SK-N-MC (cell line): ENCODE results near the gene OR10K2.
"Not testable (repeated sequence)": the region's sequence is repeated elsewhere in the genome, so short reads cannot be mapped to it uniquely, and the experiment has no call there.

Source experiments
- DNase-seq: peaks from one replicate; pipeline ENCODE4 v3.0.0-alpha.2; 2011; ENCODE audit warnings: low read depth, low spot score
- H3K27ac ChIP-seq: fragments of 200-600 bp; sonication (generic); 2 replicates; pipeline ENCODE4 v1.5.1; 2016; ENCODE audit warnings: mixed run types
- H3K36me3 ChIP-seq: fragments of 200-600 bp; sonication (generic); 2 replicates; pipeline ENCODE4 v1.6.1; 2017; ENCODE audit warnings: antibody characterized with exemption, low read length, mixed read lengths; ENCODE audit not compliant: insufficient read depth
- H3K4me3 ChIP-seq: fragments of 200-600 bp; sonication (generic); 2 replicates; pipeline ENCODE4 v1.5.1; 2016
- H3K9ac ChIP-seq: fragments of 200-600 bp; sonication (generic); 2 replicates; pipeline ENCODE4 v1.8.0; 2017; ENCODE audit warnings: mixed run types, mixed read lengths; ENCODE audit not compliant: insufficient read length
- H3K9me3 ChIP-seq: fragments of 200-600 bp; sonication (generic); 2 replicates; pipeline ENCODE4 v1.6.1; 2017; ENCODE audit warnings: low read depth, mild to moderate bottlenecking, antibody characterized with exemption, low read length, moderate library complexity, mixed read lengths
- EZH2 ChIP-seq: fragments of 200-600 bp; sonication (generic); IDR thresholded peaks from one replicate; pipeline ENCODE4 v1.6.1; 2017; ENCODE audit warnings: antibody characterized with exemption
- FOXP2 ChIP-seq: optimal IDR thresholded peaks from 2 replicates; pipeline ENCODE3; 2011; ENCODE audit warnings: mild to moderate bottlenecking, moderate library complexity; ENCODE audit not compliant: insufficient read depth; ENCODE audit errors: extremely low read length, control extremely low read depth
- POLR2AphosphoS5 ChIP-seq: IDR thresholded peaks from 2 replicates; pipeline ENCODE4 v1.6.1; 2012; ENCODE audit warnings: mild to moderate bottlenecking, low read depth, low read length, borderline replicate concordance

Gene OR10K2, protein sequence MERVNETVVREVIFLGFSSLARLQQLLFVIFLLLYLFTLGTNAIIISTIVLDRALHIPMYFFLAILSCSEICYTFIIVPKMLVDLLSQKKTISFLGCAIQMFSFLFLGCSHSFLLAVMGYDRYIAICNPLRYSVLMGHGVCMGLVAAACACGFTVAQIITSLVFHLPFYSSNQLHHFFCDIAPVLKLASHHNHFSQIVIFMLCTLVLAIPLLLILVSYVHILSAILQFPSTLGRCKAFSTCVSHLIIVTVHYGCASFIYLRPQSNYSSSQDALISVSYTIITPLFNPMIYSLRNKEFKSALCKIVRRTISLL

DNA sequence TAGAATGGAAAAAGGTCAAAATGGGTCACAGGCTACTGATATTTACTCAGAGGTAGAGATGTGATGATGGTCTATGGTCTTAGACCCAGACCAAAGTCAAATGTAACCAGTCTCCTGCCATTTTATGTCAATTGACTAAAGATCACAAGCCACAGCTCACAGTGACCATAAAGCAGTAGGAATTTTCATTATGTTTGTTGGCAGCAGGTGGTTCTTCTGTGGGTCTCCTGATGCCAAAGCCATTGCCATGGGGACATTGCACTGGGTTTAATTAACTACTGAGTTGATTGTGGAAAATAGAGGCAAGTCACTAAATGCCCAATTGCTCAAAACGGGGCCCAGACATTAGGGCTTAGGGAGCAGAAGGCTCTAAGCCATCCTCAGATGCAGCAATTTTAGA is at the start of gene OR10K2:
OR10K2 (minus strand) TSS at position 101 of the 400 bp plus-strand sequence. CDS start 5,371 bp downstream, outside the sequence.
- Histone ChIP-seq H3K9me3 (no peaks in the 10 kb centered on the region), H3K4me3 (no peak within 1 kb of the TSS), H3K9ac (no peak within 1 kb of the TSS), H3K36me3 (no peaks in the 10 kb centered on the region), H3K27ac (no peak within 1 kb of the TSS)
- DNase-seq, result no peak
- TF ChIP-seq EZH2, result no peak
- no peak for TF ChIP-seq POLR2AphosphoS5
- no peak for TF ChIP-seq FOXP2

DNA sequence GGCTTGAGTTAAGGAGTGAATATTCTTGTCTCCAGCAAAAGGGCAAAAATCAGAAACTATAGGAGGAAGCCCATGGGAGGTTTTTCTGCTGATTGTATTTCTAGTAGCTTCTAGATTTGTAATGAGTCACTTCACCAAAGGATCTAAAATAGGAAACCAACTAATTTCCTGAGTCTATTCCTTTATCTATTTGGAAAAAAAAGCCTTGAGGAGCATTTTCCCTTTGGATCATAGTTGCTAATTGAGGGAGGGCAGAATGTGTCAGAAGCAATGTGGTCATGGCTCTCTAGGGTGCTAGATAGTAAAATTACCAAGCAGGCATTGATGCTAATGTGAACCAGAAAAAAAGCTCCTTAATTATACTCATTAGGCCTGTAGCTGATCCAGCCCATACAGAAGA is 45.9 kb upstream of the OR10K2 start, which contains the start of gene OR10R2:
OR10R2 (plus strand) TSS at position 301 of the 400 bp plus-strand sequence. CDS start 106 bp downstream, outside the sequence.
- H3K9ac ChIP-seq, result no peak within 1 kb of the TSS
- H3K9me3 ChIP-seq, result no peaks in the 10 kb centered on the region
- H3K36me3 ChIP-seq, result no peaks in the 10 kb centered on the region
- TF ChIP-seq FOXP2 (no peak), EZH2 (no peak), POLR2AphosphoS5 (no peak)
- H3K4me3 ChIP-seq, result no peak within 1 kb of the TSS
- H3K27ac ChIP-seq, result no peak within 1 kb of the TSS
- no peak for DNase-seq

DNA sequence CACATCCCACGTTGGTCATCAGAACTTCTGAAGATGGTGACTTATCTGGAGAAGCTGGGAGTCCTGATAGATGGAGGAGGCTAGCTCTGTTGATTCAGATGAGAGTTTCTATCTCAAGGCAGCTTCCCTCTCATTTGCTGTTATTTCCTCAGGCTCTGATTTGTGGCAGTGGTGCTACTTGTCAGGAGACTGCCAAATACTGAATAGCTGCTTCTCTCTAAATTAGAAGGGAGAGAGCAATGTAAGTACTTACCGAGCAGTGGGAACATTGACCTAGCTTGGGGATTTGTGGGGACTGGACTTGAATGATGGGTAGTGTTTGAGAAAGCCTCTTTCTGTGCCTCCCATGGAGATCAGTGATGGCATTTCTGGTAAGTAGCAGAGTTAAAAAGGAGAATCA is 35.5 kb upstream of the OR10K2 start, which contains the start of gene OR10K1:
OR10K1 (plus strand) TSS at position 301 of the 400 bp plus-strand sequence. CDS start 3,728 bp downstream, outside the sequence.
- TF ChIP-seq FOXP2, result no peak
- TF ChIP-seq EZH2, result no peak
- TF ChIP-seq POLR2AphosphoS5, result no peak
- Histone ChIP-seq H3K27ac (no peak within 1 kb of the TSS), H3K4me3 (no peak within 1 kb of the TSS), H3K9me3 (no peaks in the 10 kb centered on the region), H3K36me3 (no peaks in the 10 kb centered on the region), H3K9ac (no peak within 1 kb of the TSS)
- no peak for DNase-seq

DNA sequence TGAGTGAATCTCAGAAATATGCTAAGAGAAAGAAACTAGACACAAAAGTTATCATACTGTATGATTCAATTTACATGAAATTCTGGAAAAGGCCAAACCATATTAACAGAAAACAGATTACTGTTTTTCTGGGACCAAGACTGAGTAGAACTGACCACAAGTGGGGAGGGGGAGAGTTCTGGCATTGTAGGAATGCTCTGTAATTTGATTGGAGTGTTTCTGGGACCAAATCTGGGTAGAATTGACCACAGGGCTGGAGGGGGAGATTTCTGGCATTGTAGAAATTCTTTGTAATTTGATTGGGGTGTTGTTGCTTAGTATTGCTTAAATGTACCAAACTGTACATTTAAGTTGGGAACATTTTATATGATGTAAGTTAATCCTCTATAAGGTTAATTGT is 32.2 kb upstream of the OR10K2 start:
- Histone ChIP-seq H3K9ac (no peak overlapping the region), H3K36me3 (no peaks in the 10 kb centered on the region), H3K27ac (no peak overlapping the region), H3K9me3 (no peaks in the 10 kb centered on the region), H3K4me3 (no peak overlapping the region)
- DNase-seq, result no peak
- TF ChIP-seq POLR2AphosphoS5 (no peak), EZH2 (no peak), FOXP2 (no peak)

DNA sequence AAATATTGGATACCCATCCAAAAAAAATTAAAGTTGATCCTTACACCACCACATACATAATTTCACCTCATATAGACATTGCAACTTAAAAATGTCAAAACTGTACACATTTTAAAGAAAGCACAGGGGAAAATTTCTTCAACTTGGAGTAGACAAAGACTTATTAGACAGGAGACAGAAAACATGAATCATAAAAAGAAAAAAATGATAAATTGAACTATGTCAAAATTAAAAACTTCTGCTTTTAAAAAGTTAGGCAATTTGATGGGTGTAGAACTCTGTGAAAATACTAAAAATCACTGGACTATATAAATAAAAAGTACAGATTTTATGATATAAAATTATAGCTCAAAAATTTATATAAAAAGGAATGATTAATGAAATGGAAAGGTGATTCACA is 31.2 kb upstream of the OR10K2 start:
- DNase-seq, result no peak
- Histone ChIP-seq H3K27ac (no peak overlapping the region), H3K9ac (no peak overlapping the region), H3K36me3 (no peaks in the 10 kb centered on the region), H3K9me3 (no peaks in the 10 kb centered on the region), H3K4me3 (no peak overlapping the region)
- no peak for TF ChIP-seq EZH2
- no peak for TF ChIP-seq FOXP2
- no peak for TF ChIP-seq POLR2AphosphoS5

DNA sequence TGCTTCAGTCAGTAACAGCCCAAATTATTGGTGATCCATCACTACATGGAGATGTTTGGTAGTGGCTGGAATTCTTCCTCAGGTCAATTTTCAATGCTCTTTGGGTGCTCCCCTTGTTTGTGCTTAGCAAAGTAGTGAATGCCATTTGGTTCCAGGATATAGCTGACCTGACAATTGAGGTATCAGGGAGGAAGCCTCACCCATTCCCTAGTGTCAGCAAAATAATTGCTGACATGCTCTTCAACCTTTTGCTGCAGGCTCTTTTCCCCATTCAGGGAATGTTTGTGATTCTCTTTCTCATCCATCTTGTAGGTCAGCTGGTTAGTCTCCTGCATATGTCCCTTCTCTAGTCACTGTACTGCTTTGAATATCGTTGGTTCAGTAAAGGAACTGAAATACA is 28.5 kb upstream of the OR10K2 start:
- no peak overlapping the region for H3K9ac ChIP-seq
- H3K36me3 ChIP-seq, result no peaks in the 10 kb centered on the region
- no peaks in the 10 kb centered on the region for H3K9me3 ChIP-seq
- DNase-seq, result no peak
- TF ChIP-seq EZH2, result no peak
- no peak for TF ChIP-seq FOXP2
- TF ChIP-seq POLR2AphosphoS5, result no peak
- H3K4me3 ChIP-seq, result no peak overlapping the region
- H3K27ac ChIP-seq, result no peak overlapping the region

DNA sequence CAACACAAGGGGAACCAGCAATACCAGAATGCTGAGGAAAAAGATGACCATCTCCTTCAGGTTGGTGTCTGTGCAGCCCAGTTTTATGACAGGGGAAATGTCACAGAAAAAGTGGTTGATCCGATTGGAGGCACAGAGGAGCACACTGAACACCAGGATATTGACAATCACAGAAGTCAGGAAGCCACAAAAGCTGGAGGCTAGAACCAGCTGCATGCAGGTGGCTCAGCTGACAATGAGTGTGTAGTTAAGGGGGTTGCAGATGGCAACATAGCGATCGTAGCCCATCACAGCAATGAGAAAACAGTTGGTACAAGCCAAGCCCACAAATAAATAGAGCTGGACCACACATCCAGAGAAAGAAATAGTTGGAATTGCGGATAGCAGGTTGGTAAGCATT is 19.3 kb upstream of the OR10K2 start:
- no peaks in the 10 kb centered on the region for H3K36me3 ChIP-seq
- TF ChIP-seq FOXP2 (no peak), POLR2AphosphoS5 (no peak), EZH2 (no peak)
- no peak overlapping the region for H3K9ac ChIP-seq
- H3K9me3 ChIP-seq, result no peaks in the 10 kb centered on the region
- DNase-seq, result no peak
- no peak overlapping the region for H3K27ac ChIP-seq
- H3K4me3 ChIP-seq, result no peak overlapping the region

DNA sequence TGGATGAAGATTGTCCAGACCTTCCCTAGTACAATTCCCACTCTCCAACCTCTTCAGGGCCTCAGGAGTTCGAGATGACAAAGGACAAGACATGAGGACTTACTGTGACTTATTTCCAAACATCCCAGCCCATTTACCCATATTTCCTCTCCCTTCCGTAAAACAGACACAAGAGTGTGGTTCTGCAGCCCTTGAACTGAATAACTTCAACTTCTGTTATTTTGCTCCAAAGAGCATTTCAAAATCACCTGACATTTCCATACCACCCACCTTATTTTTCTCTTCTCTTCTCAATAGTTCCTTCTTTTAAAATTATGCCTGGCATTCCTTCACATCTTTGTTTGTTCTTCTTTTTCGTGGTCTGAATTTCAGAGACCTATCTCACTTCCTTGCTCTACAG is 8.7 kb upstream of the OR10K2 start:
- Histone ChIP-seq H3K36me3 (no peaks in the 10 kb centered on the region), H3K4me3 (no peak overlapping the region), H3K9ac (no peak overlapping the region), H3K27ac (no peak overlapping the region), H3K9me3 (no peaks in the 10 kb centered on the region)
- DNase-seq, result no peak
- TF ChIP-seq FOXP2, result no peak
- TF ChIP-seq EZH2, result no peak

DNA sequence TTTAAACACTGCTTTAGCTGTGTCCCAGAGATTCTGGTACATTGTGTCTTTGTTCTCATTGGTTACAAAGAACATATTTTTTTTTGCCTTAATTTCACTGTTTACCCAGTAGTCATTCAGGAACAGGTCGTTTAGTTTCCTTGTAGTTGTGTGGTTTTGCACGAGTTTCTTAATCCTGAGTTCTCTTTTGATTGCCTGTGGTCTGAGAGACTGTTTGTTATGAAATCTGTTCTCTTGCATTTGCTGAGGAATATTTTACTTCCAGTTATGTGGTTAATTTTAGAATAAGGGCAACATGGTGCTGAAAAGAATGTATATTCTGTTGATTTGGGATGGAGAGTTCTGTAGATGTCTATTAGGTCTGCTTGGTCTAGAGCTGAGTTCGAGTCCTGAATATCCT is 4.1 kb upstream of the OR10K2 start:
- not testable (repeated sequence) for H3K9me3 ChIP-seq, H3K27ac ChIP-seq, H3K4me3 ChIP-seq, H3K9ac ChIP-seq, H3K36me3 ChIP-seq, DNase-seq
